Activated CD4-positive, alpha-beta T cell treated with anti-CD3 and anti-CD28 coated beads, Interleukin-10, Interleukin-2, amounts not matched to agents 100 ng/mL and 50 ng/mL, durations not matched to agents 16 hours and 8 hours (primary cell): ENCODE measurements around the gene TRPM3.
A peak's percentile ranks its signal among the peaks of the same experiment; 100 is the strongest.
"Not testable (repeated sequence)": the region's sequence is repeated elsewhere in the genome, so short reads cannot be mapped to it uniquely, and the experiment has no call there.

ENCODE experiments used
- DNase-seq: peaks from one replicate; pipeline ENCODE4 v3.0.0-alpha.2; 2020

TRPM3 gene

GRCh38 chr9:70639853-70640814, 481.3 kb downstream of the TRPM3 start:
- peak; percentile 47 for DNase-seq

GRCh38 chr9:70635790-70636189, 485.6 kb downstream of the TRPM3 start:
- DNase-seq = no peak

- DNase-seq = no peak
Observed at GRCh38 chr9:70634696-70635095, 486.7 kb downstream of the TRPM3 start.

GRCh38 chr9:70630971-70631370, 490.4 kb downstream of the TRPM3 start:
- no peak for DNase-seq

GRCh38 chr9:70629080-70629685, 492.2 kb downstream of the TRPM3 start:
- DNase-seq = not testable (repeated sequence)

- no peak for DNase-seq
Observed at GRCh38 chr9:70625078-70625477, 496.3 kb downstream of the TRPM3 start.

- no peak for DNase-seq
Observed at GRCh38 chr9:70618784-70619183, 502.6 kb downstream of the TRPM3 start.

- DNase-seq = no peak
Observed at GRCh38 chr9:70617033-70617828, 504.2 kb downstream of the TRPM3 start.

- DNase-seq = no peak
Observed at GRCh38 chr9:70616228-70616990, 505.0 kb downstream of the TRPM3 start.

GRCh38 chr9:70615464-70616138, 505.8 kb downstream of the TRPM3 start:
- no peak for DNase-seq

GRCh38 chr9:70614786-70615463, 506.5 kb downstream of the TRPM3 start:
- no peak for DNase-seq

GRCh38 chr9:70613024-70613768, 508.2 kb downstream of the TRPM3 start:
- DNase-seq = no peak

GRCh38 chr9:70610287-70610644, 511.2 kb downstream of the TRPM3 start:
- no peak for DNase-seq

- peak; percentile 6 for DNase-seq
Observed at GRCh38 chr9:70609542-70610286, 511.7 kb downstream of the TRPM3 start.

GRCh38 chr9:70609011-70609410, 512.4 kb downstream of the TRPM3 start:
- DNase-seq = no peak

GRCh38 chr9:70607926-70608325, 513.5 kb downstream of the TRPM3 start:
- no peak for DNase-seq

GRCh38 chr9:70607329-70607728, 514.1 kb downstream of the TRPM3 start:
- no peak for DNase-seq

GRCh38 chr9:70603020-70603411, 518.4 kb downstream of the TRPM3 start:
- no peak for DNase-seq

- DNase-seq = peak; percentile 65
Observed at GRCh38 chr9:70602321-70603019, 519.0 kb downstream of the TRPM3 start.
